HG03045 (cell line): ENCODE data around the gene PLCD3.

Experiments
- ATAC-seq: cut with Tn5 transposase; IDR thresholded peaks from one replicate; pipeline ENCODE4 v1.9.1; 2021; ENCODE audit warnings: mild to moderate bottlenecking, moderate library complexity; ENCODE audit not compliant: unreplicated experiment

The PLCD3 gene

DNA sequence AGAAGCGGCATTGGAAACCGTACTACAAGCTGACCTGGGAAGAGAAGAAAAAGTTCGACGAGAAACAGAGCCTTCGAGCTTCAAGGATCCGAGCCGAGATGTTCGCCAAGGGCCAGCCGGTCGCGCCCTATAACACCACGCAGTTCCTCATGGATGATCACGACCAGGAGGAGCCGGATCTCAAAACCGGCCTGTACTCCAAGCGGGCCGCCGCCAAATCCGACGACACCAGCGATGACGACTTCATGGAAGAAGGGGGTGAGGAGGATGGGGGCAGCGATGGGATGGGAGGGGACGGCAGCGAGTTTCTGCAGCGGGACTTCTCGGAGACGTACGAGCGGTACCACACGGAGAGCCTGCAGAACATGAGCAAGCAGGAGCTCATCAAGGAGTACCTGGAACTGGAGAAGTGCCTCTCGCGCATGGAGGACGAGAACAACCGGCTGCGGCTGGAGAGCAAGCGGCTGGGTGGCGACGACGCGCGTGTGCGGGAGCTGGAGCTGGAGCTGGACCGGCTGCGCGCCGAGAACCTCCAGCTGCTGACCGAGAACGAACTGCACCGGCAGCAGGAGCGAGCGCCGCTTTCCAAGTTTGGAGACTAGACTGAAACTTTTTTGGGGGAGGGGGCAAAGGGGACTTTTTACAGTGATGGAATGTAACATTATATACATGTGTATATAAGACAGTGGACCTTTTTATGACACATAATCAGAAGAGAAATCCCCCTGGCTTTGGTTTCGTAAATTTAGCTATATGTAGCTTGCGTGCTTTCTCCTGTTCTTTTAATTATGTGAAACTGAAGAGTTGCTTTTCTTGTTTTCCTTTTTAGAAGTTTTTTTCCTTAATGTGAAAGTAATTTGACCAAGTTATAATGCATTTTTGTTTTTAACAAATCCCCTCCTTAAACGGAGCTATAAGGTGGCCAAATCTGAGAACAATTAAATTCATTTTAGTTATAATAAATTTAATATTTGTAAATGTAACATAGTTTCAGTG lies 17.7 kb upstream of the PLCD3 start:
- ATAC-seq, result no peak

DNA sequence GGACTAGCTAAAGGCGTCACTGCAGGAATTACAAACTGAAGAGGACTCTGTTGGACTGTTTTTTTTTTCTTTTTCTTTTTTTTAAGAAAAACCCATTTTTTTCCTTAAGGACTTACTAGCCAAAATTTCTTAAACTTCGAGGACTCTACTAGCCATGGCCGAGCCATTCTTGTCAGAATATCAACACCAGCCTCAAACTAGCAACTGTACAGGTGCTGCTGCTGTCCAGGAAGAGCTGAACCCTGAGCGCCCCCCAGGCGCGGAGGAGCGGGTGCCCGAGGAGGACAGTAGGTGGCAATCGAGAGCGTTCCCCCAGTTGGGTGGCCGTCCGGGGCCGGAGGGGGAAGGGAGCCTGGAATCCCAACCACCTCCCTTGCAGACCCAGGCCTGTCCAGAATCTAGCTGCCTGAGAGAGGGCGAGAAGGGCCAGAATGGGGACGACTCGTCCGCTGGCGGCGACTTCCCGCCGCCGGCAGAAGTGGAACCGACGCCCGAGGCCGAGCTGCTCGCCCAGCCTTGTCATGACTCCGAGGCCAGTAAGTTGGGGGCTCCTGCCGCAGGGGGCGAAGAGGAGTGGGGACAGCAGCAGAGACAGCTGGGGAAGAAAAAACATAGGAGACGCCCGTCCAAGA lies 16.8 kb upstream of the PLCD3 start:
- ATAC-seq, result no peak

DNA sequence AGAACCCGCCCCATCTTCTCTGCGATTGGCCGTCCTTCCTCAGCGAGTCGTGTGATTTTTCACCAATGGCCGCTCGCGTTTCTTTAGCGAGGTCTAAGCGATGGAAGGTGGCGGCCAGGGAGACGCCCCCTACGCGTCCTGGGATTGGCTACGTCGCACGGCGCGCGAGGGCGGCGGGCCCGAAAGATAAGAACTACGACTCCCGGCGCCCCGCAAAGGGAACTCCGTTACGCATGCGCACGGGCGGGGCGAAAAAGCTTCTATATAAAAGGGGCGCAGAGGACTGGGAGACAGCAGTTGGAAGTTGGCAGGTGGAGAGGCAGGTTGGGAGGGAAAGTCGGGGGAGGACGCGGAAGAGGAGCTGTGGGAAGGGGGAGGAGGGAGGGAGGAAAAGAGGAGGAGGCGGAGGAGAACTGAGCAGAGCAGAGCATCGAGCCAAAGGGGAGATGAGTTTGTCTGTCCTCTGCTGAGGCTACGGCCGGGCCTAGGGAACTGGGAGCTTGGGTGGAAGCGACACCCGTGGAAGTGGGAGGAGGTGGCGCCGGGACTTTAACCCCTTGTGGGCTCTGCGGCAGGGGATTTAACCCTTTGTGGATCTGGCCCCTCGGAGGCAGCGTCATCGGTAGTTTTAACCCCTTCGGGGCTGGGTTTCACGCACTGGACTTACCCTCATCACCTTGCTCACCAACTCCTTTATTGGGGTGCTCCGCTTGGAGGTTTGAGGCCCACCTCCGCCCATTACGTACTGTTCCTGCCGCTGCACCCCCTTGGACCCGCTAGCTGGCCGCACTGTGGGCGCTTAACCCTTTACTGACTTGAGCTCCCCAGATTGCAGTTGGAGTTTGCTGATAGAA lies 16.1 kb upstream of the PLCD3 start, which contains the start of gene HEXIM1:
HEXIM1 (plus strand) TSS at position 293 of the 854 bp plus-strand sequence. CDS start 716 bp downstream, outside the sequence.
- ATAC-seq, result peak; percentile 72

DNA sequence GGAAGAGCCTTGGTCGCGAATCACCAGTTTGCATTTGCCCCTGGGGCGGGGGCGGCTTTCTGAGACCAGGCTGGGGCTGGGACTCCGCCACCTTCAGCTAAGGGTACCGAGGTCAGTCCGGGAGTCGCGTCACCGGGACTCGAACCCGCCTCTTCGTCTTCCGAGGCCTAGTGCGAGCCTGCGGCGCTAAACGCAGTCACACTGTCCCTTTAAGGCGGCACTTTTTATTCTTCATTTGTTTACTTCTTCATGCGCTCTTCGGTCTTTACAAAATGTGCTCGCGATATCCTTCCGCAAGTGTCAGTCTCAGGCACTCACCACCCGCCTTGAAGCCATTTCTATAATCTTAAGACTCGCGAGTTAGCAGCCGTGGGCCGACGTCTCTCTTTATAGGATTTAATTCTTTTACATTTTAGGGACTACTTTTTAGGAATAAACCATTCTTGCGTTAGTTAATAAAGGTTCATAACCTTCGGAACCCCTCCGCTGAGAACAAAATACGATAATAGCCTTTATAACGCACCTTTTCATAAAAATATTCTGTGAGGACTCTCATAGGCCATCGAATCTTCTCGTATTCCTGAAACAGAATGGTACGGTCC lies 15.4 kb upstream of the PLCD3 start:
- no peak for ATAC-seq

DNA sequence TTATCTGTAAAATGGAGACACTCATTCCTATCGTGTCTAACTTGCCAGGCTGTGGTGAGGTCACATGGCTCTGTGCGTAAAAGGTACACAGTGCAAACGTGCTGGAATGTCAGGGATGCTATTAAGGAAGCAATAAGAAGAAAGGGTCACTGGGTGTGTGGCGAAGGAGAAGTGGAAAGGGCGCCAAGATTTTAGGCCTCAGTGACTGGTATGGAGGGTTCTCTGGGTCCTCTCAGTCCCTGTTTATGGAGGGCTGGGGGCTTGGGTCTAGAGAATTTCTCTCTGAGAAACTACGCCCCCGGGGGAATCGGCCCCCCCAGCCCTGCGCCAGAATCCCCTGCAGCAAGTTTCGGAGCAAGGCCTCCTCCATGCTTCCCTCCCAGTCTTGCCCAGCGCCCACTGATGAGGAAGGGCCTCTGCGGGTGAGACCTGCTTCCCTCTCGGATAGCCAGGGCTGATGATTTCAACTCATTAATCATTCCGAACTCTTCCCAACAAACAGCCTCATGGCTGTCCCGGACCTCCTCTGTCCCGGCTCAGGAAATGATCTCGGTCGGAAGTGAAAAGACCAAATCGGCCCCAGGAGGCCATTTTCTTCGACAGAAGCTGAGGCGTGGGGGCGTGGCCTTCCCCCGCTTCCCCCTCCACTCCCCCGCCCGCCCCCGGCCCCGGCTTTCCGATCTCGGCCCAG lies 14.7 kb upstream of the PLCD3 start:
- no peak for ATAC-seq

DNA sequence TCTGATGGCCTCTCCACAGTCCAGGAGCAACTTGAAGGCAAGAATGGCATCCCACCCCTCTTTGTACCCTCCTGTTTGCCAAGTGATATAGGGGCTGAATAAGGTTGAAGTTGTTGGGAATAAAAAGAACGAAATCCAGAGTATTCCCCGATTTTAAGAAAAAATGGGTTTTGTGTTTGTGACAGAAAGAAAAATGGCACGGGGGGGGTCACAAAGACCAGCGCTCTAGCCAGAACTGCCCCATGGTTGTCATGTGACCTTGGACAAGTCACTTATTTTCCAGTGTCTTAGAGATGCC lies 14.2 kb upstream of the PLCD3 start:
- no peak for ATAC-seq

DNA sequence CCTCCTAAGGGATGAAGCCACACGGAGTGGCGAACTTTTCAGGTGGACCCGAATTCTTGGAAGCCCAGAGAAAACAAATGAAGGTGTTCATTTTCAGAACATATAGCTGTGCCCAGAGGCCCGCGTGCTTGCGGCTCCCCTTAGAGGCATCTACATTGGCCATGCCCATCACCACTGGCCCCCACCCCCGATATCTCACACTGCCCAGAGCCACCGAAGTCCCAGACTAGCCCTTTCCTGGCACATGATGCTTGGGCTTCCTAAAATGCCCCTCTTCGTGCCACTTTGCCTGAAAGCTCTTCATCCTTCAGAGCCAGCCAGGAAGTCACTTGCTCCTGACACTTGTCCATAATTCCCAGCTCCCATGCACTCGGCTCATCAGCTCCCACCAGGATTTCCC lies 13.9 kb upstream of the PLCD3 start:
- no peak for ATAC-seq

DNA sequence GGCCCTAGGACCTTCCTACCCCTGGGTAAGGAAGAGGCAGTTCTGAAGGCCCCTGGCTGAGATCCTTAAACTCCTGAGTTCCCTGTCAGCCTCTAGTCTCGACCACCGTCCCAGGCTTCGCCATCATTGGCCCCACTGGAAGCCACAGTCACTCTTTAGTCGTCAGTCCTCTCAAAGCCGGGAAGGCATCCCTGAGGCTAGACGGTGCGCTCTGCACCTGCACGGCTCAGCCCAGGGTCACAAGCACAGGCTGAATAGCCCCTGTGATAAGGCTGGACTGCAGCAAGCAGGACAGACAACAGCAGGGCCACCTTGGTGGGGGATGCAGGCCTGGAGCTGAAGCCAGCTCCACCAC lies 12.7 kb upstream of the PLCD3 start:
- ATAC-seq, result no peak

DNA sequence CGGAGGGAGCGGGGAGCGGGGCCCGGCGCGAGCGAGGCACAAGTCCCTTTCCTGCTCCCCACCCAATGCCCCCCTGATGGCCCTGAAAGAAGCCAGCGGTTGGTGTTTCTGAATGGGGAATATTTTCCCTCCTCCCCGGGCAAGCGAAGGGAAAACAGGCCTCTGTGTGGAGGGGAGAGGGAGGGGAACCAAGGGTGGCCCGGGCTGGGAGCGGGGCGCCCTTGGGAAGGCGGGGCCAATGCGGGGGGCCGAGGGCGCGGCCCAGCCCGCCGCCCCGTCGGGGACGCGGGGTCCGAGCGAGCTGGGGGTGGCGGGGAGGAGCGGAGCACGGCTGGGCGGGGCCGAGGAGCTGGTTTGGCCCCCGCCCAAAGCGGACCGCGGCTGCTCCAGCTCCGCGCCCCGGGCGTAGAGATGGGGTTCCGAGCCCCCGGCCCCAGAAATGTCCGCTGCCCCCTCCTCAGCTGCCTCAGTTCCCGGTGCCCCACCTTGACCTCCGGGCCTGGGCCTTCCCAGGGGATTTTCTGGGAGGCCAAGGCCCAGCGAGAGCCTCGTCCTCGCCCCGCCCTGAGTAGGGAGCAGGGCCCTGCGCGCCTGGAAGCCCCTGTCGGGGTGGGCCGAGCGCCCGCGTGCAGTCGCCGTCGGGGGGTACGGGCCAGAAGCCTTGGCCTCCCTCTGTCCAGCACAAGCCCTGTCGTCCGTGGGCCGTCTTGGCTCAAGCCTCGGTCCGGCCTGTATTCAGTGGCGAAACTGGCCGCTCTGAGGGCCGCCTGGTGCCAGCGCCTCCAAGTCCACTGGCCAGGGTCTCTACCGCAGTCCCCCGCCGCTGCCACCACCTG lies 12.1 kb upstream of the PLCD3 start:
- ATAC-seq, result no peak

DNA sequence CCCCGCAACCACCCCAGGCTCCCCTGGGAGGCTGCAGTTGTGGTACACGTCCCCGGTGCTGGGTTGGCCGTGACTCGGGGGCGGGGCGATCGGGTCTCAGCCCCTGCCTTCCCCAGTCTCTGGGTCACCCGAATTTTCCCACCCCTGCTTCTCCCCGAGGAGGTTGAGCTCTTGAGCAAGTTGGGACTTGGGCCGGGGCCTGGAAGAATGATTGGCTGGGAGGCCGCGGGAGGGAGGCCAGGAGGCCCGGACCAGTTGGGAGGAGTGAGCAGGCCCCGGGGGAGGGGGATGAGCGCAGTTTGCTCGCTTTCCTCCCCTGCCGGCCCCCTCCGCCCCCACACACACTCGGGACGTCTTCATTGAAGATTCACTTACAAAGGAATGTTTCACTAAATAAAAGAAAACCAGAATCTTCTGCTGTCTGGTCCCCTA lies 11.5 kb upstream of the PLCD3 start:
- ATAC-seq, result no peak

DNA sequence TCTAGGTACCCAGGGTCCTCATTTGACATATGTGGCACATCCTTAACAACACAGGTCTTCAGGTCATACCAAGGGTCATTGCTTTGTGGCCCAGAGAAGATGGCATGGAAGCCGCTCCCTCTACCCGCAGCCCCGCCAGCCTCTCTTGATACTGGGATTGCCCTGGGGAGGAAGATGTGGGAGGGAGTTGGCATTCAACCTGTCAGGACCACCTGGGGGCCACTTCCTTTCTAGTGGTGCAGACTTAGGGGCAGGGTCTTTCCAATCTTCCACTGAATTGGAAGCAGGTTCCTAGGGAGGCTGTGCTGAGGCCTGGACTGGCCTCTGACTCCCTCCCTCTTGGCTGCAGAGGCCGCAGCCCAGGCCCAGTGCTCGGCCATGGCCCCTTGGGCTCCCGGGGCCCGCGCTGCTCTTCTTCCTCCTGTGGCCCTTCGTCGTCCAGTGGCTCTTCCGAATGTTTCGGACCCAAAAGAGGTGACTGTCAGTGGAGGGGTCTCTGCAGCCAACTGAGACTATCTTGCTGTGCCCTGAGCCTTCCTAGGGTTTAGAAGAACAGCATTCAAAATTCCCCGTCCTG lies 10.9 kb upstream of the PLCD3 start:
- no peak for ATAC-seq

DNA sequence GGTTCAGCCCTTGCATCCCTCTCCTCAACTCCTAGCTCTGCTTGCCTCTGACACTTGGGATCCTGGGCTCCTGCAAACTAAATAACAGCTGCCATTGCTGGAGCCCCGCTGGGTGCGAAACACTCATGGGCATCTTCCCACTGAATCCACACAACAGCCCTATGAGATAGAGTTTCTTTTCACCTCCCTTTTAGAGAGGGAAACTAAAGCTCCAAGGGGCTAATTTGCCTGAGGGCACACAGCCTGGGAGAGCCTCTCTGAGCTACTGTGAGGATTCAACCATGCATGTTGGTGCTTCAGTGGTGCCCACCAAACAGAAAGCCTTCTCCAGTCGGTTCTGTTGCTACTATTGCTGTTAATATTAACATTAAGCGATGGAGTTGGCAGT lies 7.2 kb upstream of the PLCD3 start:
- no peak for ATAC-seq

DNA sequence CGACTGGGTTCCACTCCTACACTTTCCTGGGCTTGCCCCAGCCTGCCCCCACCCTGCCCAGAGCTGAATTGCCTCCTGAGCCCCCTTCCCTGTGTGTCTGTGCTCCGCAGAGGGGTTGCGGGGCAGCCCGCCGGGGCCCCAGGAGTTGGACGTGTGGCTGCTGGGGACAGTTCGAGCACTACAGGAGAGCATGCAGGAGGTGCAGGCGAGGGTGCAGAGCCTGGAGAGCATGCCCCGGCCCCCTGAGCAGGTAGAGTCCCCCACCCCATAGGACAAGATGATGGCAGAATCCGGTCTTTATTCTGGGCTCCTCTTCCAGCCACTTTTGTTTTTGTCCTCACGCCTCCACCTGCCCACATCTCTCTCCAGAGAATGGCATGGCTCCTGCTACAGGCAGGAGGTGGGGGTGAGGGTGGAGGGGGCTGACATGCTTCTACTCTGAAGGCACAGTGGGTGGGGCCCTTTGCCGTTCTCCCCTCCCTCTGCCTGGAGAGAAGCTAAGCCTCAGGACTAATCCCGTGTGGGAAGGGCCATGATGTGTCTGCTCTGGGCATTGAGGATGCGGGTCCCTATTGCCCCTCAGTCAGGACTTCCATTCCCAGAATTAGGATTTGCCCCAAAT lies 6.7 kb upstream of the PLCD3 start:
- no peak for ATAC-seq

DNA sequence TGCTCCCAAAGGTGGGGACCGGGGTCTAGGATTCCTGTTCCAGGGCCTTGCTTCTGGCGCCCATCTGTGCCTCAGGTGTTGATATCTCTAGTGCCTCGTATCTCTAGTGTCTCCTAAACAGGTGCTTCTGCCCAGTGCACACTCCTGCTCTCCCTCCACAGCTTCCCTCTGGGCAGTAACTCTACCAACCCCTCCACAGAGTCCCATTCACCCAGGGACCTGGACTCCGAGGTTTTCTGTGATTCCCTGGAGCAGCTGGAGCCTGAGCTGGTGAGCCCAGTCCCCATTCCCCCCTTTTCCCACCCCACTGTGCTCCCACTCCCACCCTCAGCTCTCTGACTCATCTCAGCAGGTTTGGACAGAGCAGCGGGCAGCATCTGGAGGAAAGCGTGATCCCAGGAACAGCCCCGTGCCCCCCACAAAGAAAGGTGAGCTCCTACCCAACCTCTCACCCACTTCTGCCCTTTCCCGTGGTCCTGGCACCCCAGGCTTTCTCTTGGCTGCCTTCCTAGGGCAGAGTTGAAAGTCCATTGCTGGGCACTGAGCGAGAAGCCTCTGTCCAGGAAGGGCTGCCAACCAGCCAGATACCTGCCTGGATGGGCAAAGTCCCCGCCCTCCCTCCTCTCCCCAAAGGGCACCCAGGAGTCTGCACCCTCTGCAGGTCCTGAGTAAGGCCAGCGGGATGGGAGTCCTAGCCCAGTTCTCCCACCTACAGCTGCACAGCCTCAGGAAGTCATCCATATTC lies 5.4 kb upstream of the PLCD3 start:
- no peak for ATAC-seq

DNA sequence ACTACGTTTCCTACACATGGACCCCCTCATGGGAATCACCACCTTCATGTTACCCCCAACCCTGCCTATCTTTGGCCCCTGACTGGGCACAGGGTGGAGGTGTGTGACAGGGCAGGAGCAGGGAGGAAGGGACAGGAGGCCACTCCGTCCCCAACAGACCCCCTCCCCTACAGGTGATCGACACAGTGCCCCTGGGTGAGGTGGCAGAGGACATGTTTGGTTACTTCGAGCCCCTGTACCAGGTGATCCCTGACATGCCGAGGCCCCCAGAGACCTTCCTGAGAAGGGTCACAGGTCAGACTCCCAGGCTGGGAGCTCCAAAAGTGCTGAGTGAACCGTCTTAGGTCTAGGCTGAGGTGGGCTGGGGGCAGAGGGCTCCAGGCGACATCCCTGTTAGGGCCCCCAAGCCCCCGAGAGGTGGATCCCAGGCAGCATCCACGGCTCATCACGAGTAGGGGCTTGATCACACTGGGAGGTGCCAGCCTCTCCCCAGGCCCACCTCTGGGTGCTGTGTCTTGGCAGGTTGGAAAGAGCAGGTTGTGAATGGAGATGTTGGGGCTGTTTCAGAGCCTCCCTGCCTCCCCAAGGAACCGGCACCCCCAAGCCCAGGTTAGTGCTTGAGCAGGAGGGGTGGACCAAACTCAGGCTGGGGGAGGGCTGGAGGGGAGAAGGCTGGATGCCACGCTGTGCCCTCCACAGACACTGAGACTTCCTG lies 4.7 kb upstream of the PLCD3 start:
- no peak for ATAC-seq

DNA sequence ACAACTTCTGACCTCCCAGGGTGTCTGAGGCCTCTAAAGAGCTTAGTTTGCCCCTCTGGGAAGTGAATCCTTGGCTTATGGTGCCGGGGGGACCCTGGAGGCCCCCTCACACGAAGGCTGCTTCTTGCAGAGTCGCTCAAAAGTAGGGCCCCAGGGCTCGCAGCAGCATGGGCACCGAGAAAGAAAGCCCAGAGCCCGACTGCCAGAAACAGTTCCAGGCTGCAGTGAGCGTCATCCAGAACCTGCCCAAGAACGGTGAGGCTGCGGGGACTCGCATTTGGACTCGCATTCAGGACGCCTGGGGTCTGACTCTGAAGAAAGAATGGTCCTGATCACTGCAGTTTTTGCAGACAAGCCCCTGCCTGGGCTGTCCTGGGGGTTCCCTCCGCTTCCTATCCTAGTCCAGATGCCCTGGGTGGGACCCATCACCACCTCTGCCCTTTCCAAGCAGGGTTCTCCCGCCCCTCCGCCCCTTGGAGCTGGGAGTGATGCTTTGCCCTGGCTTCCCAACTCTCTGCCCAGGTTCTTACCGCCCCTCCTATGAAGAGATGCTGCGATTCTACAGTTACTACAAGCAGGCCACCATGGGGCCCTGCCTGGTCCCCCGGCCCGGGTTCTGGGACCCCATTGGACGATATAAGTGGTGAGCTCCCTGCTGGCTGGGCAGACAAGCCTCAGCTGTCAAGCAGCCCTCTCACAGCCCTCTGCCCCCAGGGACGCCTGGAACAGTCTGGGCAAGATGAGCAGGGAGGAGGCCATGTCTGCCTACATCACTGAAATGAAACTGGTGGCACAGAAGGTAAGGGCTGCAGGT lies 3.9 kb upstream of the PLCD3 start:
- no peak for ATAC-seq
